Measurements from ENCODE around the gene RNF121.

The RNF121 gene

DNA sequence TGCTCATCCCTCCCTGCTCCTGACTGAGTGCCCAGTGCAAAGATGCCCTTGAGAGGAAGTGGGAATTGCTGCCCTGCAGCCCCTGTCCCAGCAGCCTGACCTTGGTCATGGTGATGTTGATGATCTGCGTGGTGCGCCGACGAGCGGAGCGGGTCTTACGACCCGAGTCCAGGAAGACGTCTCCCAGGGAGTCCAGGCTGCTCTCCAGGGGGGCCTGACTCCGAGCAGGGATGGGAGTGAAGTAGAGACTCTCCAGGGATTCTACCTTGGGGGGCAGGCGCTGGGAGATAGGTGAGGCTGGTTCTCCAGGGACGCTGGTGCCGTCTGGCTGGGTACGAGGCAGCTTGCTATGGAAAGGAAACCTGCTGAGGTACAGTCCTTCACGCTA is 78.2 kb downstream of the RNF121 start:
- DNase-seq: no peak

GRCh38 chr11:72007587-72007986 is 78.7 kb downstream of the RNF121 start:
- DNase-seq: no peak

DNA sequence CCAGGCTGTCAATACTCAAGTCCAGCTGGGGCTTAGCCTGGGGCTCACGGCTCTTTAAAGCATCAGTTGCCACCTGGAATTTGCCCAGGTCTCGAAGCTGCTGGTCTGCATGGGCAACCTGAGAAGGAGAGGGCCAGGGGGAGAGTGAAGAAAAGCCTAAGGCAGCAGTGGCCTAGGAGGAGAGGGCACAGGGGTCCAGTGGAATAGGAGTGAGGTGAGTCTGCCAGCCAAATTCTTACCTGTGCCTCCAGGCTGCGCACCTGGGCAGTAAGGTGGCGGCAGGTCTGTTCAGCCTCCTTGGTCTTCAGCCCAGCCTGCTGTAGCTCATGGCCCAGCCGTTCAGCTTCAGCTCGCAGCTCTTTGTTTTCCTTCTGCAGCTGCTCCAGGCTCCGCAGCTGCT is 79.9 kb downstream of the RNF121 start:
- no peak for DNase-seq

GRCh38 chr11:72009156-72009555 is 80.3 kb downstream of the RNF121 start:
- no peak for DNase-seq

DNA sequence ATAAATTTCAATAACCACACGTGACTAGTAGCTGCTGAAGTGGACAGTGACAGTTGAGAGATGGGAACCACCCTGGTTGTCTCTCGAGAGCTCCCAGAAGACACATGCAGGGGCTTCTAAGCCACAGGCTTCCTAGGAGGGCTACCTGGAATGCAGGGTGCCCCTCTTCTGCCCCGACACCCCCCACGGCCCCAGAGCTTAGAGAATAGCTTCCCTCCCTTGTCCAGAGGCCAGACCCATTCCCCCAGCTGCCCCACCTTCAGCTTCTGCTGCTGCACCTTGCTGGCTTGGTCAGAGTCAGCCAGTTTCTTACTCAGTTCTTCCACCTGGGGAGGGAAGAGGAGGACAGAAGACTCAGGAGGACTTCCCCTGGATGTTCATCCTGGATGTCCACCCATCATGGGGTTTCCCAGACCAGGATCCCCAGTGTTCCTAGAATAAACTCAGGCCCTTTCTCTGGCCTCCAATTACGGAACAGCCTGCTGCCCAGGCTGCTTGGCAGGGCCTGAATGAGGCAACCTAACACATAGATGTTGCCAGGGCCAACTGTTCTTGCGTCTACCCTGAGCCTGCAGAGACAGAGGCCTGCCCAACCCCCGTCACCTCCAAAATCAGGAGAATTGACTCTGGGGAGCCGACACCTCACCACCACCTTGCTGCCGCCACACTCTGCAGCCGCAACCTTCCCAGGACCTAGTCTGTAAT is 81.8 kb downstream of the RNF121 start:
- DNase-seq: no peak

GRCh38 chr11:72012091-72012630 is 83.3 kb downstream of the RNF121 start:
- DNase-seq: no peak

GRCh38 chr11:72012897-72013721 is 84.3 kb downstream of the RNF121 start:
- DNase-seq: no peak

GRCh38 chr11:72013765-72014711 is 85.2 kb downstream of the RNF121 start:
- no peak for DNase-seq

- no peak for DNase-seq
Observed at GRCh38 chr11:72014761-72015320, 86.0 kb downstream of the RNF121 start.

DNA sequence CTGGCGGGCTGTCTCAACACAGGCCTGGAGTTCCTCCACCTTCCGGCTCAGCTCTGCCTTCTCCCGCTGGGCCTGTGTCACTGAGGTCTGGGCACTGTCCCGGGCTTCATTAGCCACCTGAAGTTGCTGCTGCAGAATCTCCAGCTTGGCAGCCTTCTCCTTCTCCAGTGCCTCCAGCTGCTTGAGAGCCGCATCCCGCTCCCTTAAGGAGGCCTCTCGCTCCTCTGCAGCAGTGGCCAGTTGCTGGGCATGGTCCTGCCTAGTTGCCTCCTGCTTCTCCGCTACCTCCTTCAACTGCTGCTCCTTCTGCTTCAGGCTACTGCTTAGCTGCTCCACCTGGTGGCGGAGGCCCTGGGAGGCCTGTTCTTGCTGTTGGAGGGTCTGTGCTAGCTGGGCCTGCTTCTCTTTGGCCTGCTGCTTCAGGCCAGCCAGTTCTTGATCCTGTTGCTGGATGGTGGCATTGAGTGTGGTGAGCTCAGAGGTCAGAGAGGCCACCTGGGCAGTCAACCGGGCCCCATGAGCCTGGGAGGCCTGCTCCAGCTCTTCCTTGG is 86.7 kb downstream of the RNF121 start:
- DNase-seq: peak; percentile 67

GRCh38 chr11:72018171-72018570 is 89.3 kb downstream of the RNF121 start:
- no peak for DNase-seq

DNA sequence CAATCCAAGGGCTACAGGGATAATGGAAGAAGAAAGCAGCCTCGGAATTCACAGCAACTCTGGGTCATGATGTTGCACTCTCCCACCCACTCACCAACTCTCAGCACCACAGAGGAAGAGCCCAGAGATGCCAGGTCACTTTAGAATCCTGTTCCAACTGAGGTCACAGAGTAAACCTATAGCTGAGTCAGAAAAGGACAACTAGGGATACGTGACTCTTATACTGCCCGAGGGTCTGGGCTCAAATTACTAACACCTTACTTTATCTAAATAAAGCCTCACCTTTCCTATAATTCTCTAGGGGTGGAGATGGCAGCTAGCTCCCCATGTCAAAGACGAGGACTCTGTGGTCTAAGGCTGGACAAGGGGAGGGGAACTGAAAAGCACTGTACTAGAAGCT is 94.5 kb downstream of the RNF121 start:
- DNase-seq: no peak

- DNase-seq: no peak
Observed at GRCh38 chr11:72024069-72024754, 95.4 kb downstream of the RNF121 start.

GRCh38 chr11:72026090-72026489 is 97.2 kb downstream of the RNF121 start:
- no peak for DNase-seq

DNA sequence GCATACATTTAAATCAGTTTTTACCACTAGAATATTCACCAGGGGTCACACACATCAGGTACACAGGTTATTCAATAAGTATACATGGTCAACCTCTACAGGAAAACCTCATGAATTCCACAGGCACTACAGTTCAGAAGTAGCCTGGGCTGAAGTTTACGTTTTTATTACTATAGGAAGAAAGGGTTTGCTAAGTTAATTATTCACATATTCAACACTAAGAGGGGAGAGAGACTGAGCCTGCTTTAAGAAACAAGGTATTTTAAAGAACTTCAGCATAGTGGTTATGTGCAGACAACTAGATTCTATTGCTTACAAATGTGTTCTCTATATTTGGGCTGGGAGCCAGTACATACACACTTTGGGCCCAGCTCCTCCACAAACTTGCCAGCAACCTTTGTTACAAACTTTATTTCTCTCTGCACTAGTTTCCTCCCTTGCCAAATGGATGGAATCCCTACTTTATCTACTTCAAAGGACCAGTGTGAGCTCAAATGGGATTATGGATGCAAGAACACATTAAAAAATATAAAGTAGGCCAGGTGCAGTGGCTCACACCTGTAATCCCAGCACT is 101.7 kb downstream of the RNF121 start:
- DNase-seq: no peak

DNA sequence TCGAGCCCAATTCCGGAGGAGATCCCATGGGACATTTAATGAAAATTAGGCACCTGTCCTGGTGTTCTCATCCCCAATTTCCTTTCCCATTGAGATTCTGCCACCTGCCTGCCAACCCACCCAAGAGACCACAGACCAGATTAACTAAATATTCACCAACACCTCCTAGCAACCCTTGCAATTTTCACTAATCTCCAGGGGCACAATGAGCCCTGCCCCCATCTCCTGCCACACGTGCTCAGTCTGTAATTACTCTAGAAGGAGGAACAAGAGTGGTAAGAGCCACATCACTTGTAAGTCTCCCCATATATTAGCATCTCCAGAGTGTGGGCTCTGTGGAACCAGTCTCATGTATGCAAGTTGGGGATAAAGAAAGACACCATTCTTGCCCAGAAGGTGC is 107.8 kb downstream of the RNF121 start:
- no peak for DNase-seq

DNA sequence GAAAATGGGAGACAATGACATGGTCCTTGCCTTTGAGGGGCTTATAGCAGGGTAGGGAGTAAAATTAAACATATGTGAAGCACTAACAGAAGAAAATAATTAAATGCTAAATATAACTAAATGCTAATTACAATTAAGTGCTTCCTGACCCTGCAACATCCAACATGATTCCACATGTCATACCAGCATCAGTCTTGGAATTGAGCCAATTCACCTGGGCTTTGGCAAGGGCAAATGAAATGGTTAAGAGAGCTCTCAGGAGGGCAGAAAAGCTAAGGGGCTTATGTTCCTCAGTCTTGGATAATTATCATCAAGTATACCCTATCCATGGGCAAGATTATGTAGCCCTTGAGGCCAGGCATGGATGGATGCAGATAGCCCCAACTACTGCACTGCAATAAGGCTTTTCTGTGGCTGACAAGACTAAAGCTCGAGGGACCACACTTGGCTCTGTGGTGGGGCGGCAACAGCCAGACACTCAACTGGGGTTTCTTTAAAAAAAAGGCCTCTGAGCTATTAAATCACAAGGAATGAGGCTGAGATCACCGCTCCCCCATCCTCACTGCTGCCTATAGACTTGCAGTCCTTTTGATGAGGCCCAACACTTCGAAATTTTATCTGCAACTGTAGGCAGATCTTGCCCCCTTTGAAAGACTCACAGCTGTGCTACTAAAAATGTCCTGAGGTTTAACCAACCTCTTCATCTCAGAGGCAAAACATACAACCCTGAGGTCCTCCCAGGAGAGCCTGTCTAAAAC is 108.9 kb downstream of the RNF121 start:
- DNase-seq: no peak

DNA sequence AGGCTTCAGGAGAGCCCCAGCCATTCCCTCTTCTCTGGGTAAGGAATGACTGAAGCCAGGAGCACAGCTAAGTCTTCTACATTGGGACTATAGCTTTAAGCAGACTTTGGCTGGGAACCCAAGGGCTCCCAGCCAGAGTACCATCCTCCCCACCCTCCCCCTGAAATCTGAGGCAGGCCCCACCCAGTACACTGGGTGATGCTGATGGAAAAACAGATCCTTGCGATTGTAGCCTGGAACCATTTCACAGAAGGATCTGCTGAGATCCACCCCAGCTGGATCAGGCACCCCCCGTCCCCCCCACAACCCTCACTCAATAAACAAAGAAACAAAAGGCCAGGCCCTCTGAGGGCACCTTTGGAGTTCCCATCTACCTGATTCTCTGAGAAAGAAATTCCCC is 109.6 kb downstream of the RNF121 start:
- DNase-seq: peak; percentile 17

- DNase-seq: peak; percentile 49
Observed at GRCh38 chr11:72039031-72039855, 110.4 kb downstream of the RNF121 start.
